ENCODE data around the gene TINCR. TPM values are rescaled to one million over a fixed set of nuclear protein-coding genes. Genes with fewer than 3 reads are reported as not detected.

The TINCR gene
- total RNA-seq, 1 donor from 2014 or later, result 2.5 TPM

- no peak for TF ChIP-seq CTCF (IDR thresholded peaks at IDR 0.05; ENCODE audit: unreplicated experiment)
- Mint-ChIP-seq H3K36me3 (peaks cover 2% of the 10 kb centered on the region), H3K9me3 (peaks cover 3% of the 10 kb centered on the region), H3K27ac (no peak overlapping the region), H3K4me3 (no peak overlapping the region), H3K27me3 (ENCODE audit: low read depth) (peaks cover 21% of the 10 kb centered on the region), H3K4me1 (no peaks in the 10 kb centered on the region)
- no peak for DNase-seq (ENCODE audit: low spot score in 2 of 2, unreplicated experiment in 2 of 2)
Observed at GRCh38 chr19:5571777-5572176, 4.0 kb upstream of the TINCR start.

- Mint-ChIP-seq H3K27me3 (ENCODE audit: low read depth) (peaks cover 29% of the 10 kb centered on the region), H3K4me1 (no peaks in the 10 kb centered on the region), H3K36me3 (peaks cover 2% of the 10 kb centered on the region), H3K4me3 (peak overlapping the region; percentile 40), H3K27ac (no peak overlapping the region), H3K9me3 (peaks cover 3% of the 10 kb centered on the region)
- DNase-seq (ENCODE audit: low spot score in 2 of 2, unreplicated experiment in 2 of 2), result no peak
- TF ChIP-seq CTCF (IDR thresholded peaks at IDR 0.05; ENCODE audit: unreplicated experiment), result no peak
Observed at GRCh38 chr19:5567970-5568407, 236 bp upstream of the TINCR start.

GRCh38 chr19:5564930-5565329 lies 2.8 kb downstream of the TINCR start:
- no peak for DNase-seq (ENCODE audit: low spot score in 2 of 2, unreplicated experiment in 2 of 2)
- no peak for TF ChIP-seq CTCF (IDR thresholded peaks at IDR 0.05; ENCODE audit: unreplicated experiment)
- Mint-ChIP-seq H3K27me3 (ENCODE audit: low read depth) (peaks cover 33% of the 10 kb centered on the region), H3K9me3 (peaks cover 5% of the 10 kb centered on the region), H3K27ac (no peak overlapping the region), H3K36me3 (no peaks in the 10 kb centered on the region), H3K4me1 (no peaks in the 10 kb centered on the region), H3K4me3 (no peak overlapping the region)

- H3K27me3 Mint-ChIP-seq (ENCODE audit: low read depth), result peaks cover 26% of the 10 kb centered on the region
- TF ChIP-seq CTCF (IDR thresholded peaks at IDR 0.05; ENCODE audit: unreplicated experiment), result no peak
- no peaks in the 10 kb centered on the region for H3K4me1 Mint-ChIP-seq
- no peak for DNase-seq (ENCODE audit: low spot score in 2 of 2, unreplicated experiment in 2 of 2)
- H3K36me3 Mint-ChIP-seq, result no peaks in the 10 kb centered on the region
- H3K4me3 Mint-ChIP-seq, result no peak overlapping the region
- H3K9me3 Mint-ChIP-seq, result peaks cover 5% of the 10 kb centered on the region
- no peak overlapping the region for H3K27ac Mint-ChIP-seq
Observed at GRCh38 chr19:5563935-5564612, 3.7 kb downstream of the TINCR start.

GRCh38 chr19:5563008-5563431 lies 4.7 kb downstream of the TINCR start:
- Mint-ChIP-seq H3K27me3 (ENCODE audit: low read depth) (peaks cover 15% of the 10 kb centered on the region), H3K27ac (no peak overlapping the region), H3K36me3 (no peaks in the 10 kb centered on the region), H3K4me3 (no peak overlapping the region), H3K4me1 (peaks cover 3% of the 10 kb centered on the region), H3K9me3 (peaks cover 5% of the 10 kb centered on the region)
- TF ChIP-seq CTCF (IDR thresholded peaks at IDR 0.05; ENCODE audit: unreplicated experiment), result no peak
- no peak for DNase-seq (ENCODE audit: low spot score in 2 of 2, unreplicated experiment in 2 of 2)

Data from mesothelial cell of epicardium (in vitro differentiated cells).